Stimulated activated CD8-positive, alpha-beta memory T cell treated with anti-CD3 and anti-CD28 coated beads, Interleukin-7, amount 100 ng/mL, for 48 hours (primary cell): ENCODE results near the gene ERC2.

ENCODE experiments used
- DNase-seq, 2 donors: peaks; one replicate each; pipeline ENCODE4 v3.0.0-alpha.2; 2020; ENCODE audit warnings: low read depth in 1 of 2; ENCODE audit errors: extremely low read depth in 1 of 2

Gene ERC2

GRCh38 chr3:55615694-55616295, 852.5 kb downstream of the ERC2 start:
- no peak for DNase-seq

DNA sequence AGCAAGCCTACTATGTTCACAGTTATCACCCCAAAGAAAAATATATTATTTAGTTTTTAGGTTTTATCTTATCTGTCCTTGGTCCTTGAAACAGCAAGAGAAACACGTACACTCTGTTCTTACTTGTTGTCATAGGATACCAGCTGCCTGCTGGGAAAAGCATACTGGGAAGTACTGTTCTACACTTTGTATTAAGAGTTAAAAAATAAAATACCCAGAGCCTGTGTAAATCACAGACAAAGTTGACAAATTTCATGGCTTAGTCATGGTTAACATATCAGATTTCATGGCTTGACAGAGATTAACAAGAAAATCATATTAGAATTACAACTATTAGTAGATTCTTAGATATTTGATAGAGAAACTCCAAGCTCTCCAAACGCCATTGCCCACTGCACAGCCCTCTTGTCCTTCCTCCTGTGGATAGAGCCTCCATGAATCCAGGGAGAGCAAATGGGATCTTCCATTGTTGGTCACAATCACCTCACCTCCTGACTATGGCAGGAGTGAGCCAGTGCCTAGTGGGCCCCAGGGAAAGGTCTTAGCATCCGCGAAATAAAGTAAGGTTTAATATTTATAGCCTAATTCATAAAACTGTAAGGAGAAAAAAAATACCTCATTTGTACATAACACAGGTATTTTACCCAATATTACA, 853.1 kb downstream of the ERC2 start:
- DNase-seq: no peak

DNA sequence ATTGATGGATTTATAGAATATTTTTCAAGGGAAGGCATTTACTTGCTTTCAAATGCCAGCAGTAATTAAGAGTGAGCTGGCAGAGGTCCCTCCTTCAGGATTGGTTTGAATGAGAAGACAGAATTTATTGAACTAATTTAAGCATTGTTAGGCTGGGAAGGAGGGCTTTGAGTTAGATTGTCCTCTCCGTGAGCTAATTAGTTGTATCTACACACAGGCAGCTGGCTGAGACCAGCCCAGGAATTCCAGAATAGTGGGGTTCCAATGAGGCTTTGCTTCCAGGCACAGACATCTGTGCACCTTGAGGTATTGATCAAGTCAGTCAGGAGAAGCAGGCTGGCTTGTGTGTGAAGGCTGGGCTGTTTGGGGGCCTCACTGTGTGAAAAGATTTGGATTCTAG, 857.1 kb downstream of the ERC2 start:
- DNase-seq: no peak

DNA sequence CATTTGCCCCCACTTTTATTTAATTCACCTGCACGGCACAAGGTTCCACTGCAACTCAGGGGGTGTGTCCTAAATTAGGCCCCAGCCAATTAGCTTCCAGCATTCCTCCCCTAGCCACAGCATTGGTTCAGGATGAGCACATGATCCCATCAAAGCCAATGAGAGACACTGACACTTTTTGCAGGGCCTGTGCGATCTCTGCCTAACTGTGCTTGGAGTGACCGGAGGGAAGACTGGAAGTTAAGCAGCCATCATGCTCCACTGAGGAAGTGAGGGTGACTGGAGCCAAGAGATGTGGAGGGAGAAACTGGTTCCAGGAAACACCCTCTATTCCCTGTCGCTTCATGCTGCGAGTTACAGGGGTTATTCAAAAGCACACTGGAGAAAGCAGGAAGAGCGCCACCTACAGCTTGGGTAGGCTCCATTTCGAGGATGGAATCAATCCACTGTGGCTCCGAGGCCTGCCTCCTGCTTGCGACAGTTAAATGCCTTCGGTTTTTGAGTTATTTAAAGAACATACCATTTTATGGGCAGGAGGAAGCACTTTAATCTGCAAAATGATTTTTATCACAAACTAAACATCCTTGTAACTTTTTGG, 858.9 kb downstream of the ERC2 start:
- DNase-seq: no peak

GRCh38 chr3:55608301-55608937, 859.8 kb downstream of the ERC2 start:
- no peak for DNase-seq

- DNase-seq: no peak
These were observed 860.4 kb downstream of the ERC2 start for GRCh38 chr3:55607844-55608243.

GRCh38 chr3:55607175-55607574, 861.1 kb downstream of the ERC2 start:
- no peak for DNase-seq

DNA sequence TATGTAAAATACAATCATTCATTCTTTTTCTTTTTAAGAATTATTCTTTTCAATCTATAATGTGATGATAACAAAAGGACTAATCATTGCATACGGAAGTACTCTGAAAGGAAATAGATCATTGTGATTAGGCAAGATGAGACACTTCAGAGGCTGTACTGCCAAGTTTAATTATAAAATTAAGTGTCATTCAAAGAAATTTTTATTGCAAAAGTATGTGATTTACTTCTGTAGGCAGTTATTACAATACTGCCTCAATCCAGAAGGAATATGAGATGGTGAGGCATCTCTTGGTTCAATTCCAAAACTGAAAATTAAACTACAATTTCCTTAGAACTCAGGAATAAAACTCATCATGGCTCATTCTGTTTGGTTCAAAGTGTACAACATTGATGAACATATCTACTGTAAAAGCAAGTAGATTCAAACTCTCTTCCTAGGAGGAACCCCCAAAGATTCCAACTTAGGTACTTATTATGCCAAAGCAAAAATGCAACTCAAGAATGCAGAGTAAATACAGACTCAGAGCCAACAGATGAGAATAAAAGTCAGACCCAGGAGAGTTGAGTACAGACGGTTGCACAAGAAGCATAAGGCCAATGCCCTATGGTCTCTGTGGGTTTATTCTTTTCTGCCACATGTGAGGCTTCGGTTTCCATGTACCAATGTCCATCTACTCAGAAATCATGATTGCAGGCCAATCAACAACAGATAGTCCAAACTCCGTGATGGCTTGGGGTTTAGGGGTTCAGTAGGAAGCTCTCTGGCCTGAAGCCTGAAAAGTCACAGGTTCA, 862.6 kb downstream of the ERC2 start:
- DNase-seq: no peak

GRCh38 chr3:55604846-55605245, 863.4 kb downstream of the ERC2 start:
- DNase-seq: no peak

- no peak for DNase-seq
These were observed 863.9 kb downstream of the ERC2 start for GRCh38 chr3:55604402-55604801.

DNA sequence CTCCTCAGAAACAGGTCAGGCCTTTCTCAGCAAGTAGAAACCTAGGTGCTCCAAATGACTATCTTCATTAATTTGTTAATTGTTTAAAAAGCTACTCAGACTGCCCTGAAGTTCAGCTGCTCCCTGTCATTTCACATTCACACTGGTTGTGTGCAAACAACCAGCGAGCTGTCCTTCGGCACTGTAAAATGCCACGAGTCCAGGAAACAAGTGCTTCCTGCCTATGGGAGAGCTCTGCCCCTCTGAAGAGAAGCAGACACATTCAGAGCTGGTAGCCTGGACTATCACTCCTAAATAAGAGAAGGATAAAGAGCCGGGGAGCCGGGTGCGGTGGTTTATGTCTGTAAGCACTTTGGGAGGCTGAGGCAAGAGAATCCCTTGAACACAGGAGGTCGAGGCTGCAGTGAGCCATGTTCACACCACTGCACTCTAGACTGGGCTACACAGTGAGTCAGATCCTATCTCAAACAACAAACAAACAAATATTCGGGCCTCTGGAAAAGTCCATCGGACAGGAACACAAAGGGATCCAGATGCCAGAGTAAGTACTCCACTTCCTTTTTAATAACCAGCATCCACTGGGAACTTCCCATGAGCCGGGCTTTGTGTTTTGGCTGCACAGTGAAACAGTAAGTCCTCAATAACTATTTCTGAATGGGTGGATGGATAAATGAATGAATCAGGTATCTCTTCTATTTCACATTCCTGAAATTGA, 866.7 kb downstream of the ERC2 start:
- no peak for DNase-seq

- no peak for DNase-seq
These were observed 870.0 kb downstream of the ERC2 start for GRCh38 chr3:55598224-55598623.

DNA sequence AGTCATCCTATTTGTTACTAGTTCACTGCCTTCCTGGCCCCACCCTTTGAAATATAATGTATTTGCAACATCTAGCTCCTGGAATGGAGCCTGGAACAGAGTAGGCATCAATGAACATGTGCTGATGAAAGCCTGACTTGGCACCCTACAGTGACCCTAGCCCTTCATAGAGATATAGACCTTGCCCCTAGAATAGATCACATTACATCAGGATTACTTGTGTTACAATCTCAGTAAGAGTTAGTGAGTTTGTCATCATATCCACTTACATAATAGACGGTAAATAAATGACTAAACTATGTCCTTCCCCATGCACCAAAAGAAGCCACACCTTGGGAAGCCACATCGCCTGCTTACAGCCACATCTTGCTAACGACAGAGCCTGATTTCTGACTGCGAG, 870.6 kb downstream of the ERC2 start:
- DNase-seq: no peak

DNA sequence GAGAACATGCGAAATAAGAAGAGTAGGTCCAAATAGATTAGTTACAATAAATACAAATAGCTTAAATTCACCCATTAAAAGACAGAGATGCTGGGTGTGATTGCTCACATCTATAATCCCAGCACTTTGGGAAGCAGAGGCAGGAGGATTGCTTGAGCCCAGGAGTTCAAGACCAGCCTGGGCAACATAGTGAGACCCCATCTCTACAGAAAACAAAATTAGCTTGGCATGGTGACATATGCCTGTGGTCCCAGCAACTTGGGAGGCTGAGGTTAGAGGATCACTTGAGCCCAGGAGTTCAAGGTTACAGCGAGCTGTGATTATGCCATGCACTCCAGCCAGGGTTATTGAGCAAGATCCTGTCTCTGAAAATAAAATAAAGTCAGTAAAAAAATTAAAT, 872.1 kb downstream of the ERC2 start:
- DNase-seq: no peak

- no peak for DNase-seq
These were observed 872.8 kb downstream of the ERC2 start for GRCh38 chr3:55595420-55595819.

GRCh38 chr3:55592572-55592971, 875.7 kb downstream of the ERC2 start:
- no peak for DNase-seq

GRCh38 chr3:55591888-55592287, 876.4 kb downstream of the ERC2 start:
- no peak for DNase-seq

GRCh38 chr3:55588146-55588765, 880.0 kb downstream of the ERC2 start:
- DNase-seq: no peak

DNA sequence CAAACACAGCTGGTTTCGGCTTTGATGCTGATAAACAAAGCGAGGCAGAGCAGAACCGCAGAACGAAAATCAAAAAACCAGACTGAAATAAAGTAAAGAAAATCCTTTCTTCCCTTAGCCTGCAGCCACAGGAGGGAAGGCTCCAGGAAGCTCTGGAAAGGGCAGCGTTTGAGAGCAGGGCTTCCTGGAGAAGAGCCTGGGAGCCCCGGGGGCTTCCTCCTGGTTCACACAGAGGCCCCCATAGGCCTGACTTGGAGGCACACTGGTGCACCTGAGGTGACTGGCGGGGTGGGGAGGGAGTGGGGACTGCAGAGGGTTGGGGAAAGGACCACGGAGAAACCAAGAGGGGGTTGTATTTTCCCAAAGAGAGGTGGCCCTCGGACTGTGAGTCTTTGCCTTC, 882.4 kb downstream of the ERC2 start:
- DNase-seq: no peak

DNA sequence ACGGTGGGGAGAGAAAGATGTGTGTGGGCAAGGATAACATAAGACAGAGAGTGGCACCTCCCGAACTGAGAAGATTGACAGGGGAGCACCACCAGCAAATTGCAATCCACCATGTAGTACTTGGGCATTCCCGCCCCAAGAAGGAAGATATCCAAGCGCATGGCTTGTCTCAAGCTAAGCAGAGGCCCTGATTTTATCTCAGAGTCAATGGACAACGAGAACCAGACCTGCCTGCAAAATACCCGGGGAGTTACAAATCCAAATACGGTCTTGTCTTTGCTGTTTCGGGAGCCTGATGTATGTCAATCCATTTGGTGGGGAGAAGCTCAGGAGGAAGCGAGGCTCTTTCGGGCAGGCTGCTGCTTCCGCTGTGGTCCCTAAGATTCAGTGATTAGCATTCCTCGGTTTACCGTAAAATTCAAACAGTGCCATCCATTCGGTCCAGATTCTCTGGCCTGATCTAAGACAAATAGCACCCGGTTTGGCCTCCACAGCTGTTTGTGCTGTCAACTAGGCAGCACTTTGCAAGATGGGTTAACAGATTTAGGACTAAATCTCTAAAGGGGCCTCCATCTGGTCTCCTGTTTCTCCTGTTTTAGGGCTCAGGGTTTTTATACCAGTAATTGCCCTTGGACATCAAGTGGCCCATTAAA, 883.4 kb downstream of the ERC2 start:
- no peak for DNase-seq
